K562 (cell line): ENCODE results near the gene PPP2R2B.

Source experiments
- CBX5 ChIP-seq: IDR thresholded peaks from 2 replicates; pipeline ENCODE4 v1.6.1; 2014; ENCODE audit warnings: low read depth, borderline replicate concordance
- ELF2 ChIP-seq: fragments of 250-450 bp; sonication (Bioruptor Pico); IDR thresholded peaks from 2 replicates; pipeline ENCODE4 v1.5.0; 2021; ENCODE audit warnings: mild to moderate bottlenecking
- ETV6 ChIP-seq, 3 experiments: fragments of 150-350 bp in 1 of 3; sonication (generic) in 1 of 3; formaldehyde crosslinking in 1 of 3; IDR thresholded peaks; 2 replicates each; pipeline versions ENCODE4 v1.6.1 to v1.8.0; 2014 to 2022; ENCODE audit warnings: borderline replicate concordance in 2 of 3, low read depth in 2 of 3, antibody characterized with exemption in 1 of 3, low read length in 1 of 3, mild to moderate bottlenecking in 1 of 3, missing genetic modification reagents in 1 of 3
- FUS ChIP-seq: fragments of 200-400 bp; formaldehyde crosslinking; optimal IDR thresholded peaks from 2 replicates; pipeline ENCODE3; 2017; ENCODE audit warnings: low read depth, low read length
- HDAC6 ChIP-seq: IDR thresholded peaks from 2 replicates; pipeline ENCODE4 v1.6.1; 2012; ENCODE audit warnings: low read depth, mild to moderate bottlenecking, control low read depth, inconsistent platforms, low read length, moderate library complexity
- HEY1 ChIP-seq: fragments of 250-450 bp; sonication (Bioruptor Pico); IDR thresholded peaks from 2 replicates; pipeline ENCODE4 v1.5.0; 2020; ENCODE audit warnings: mild to moderate bottlenecking, moderate library complexity, borderline replicate concordance
- NFE2L1 ChIP-seq: fragments of 450-650 bp; IDR thresholded peaks from 2 replicates; pipeline ENCODE4 v1.6.1; 2016; ENCODE audit warnings: missing genetic modification characterization, low read depth, mild to moderate bottlenecking, missing compliant biosample characterization, moderate library complexity, borderline replicate concordance
- YY1 ChIP-seq, 3 experiments: IDR thresholded peaks; 2 replicates each; pipeline ENCODE4 v1.6.1; 2011; ENCODE audit warnings: low read length in 2 of 3, mild to moderate bottlenecking in 2 of 3, moderate library complexity in 2 of 3, borderline replicate concordance in 1 of 3, control low read depth in 1 of 3, low read depth in 1 of 3; ENCODE audit not compliant: insufficient read depth in 3 of 3, insufficient replicate concordance in 2 of 3, control insufficient read depth in 1 of 3, insufficient read length in 1 of 3; ENCODE audit errors: extremely low read depth in 1 of 3
- ZNF274 ChIP-seq: IDR thresholded peaks from 2 replicates; pipeline ENCODE4 v1.6.1; 2011; ENCODE audit warnings: low read depth, mild to moderate bottlenecking, low read length, moderate library complexity, borderline replicate concordance
- TF ChIP-seq, protein P1 (sequence below): fragments of 150-350 bp; IDR thresholded peaks from 2 replicates; pipeline ENCODE4 v1.6.1; 2014; ENCODE audit warnings: low read depth, mild to moderate bottlenecking, low read length, borderline replicate concordance
- TF ChIP-seq, protein P2 (sequence below), 3 experiments: IDR thresholded peaks in 2 of 3; conservative IDR thresholded peaks in 1 of 3; 2 replicates each; pipeline ENCODE4 v1.5.1; 2011 to 2012; ENCODE audit warnings: low read length in 3 of 3, mild to moderate bottlenecking in 3 of 3, control low read depth in 2 of 3, improper control_type of control experiment in 1 of 3, inconsistent platforms in 1 of 3, low read depth in 1 of 3, mixed read lengths in 1 of 3, moderate library complexity in 1 of 3; ENCODE audit not compliant: insufficient read depth in 2 of 3
- TF ChIP-seq, protein P3 (sequence below): sonication (generic); formaldehyde crosslinking; IDR thresholded peaks from 2 replicates; pipeline ENCODE4 v1.8.0; 2022; ENCODE audit warnings: missing genetic modification reagents, mild to moderate bottlenecking, borderline replicate concordance

DNA sequence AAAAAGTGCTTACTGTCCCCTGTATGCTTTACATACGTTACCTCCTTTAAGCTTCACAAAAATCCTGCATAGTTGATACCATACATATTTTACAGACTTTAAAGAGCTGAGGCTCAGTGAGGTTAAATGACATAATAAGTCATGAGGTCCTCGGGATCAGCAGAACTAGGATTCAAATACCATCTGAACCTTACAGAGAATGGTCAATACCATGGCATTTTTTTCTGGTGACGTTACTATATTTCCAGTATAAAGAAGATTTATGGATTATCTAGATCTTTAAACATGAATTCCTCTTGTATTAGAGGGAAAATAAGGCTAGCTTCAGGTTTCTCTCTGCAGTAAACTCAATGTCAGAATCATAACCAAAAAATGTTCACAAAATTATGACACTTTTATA is 208.9 kb downstream of the PPP2R2B start:
- TF ChIP-seq HEY1 (CRISPR knock-in tag) (no peak), YY1 (IDR thresholded peaks at IDR 0.05; ENCODE audit: borderline replicate concordance in 1 of 3, control insufficient read depth in 1 of 3, extremely low read depth in 1 of 3, insufficient read depth in 3 of 3, insufficient read length in 1 of 3, insufficient replicate concordance in 2 of 3, low read depth in 1 of 3, low read length in 2 of 3) (no peak), ELF2 (CRISPR knock-in tag) (no peak), NFE2L1 (tag) (no peak), CBX5 (no peak), ZNF274 (no peak), FUS (no peak), ETV6 (IDR thresholded peaks at IDR 0.05; ENCODE audit: borderline replicate concordance in 1 of 2, low read depth in 2 of 2, low read length in 1 of 2) (no peak), ETV6 (CRISPR knock-in tag; IDR thresholded peaks at IDR 0.05; ENCODE audit: borderline replicate concordance) (no peak), HDAC6 (no peak)
- TF ChIP-seq, protein P1, sequence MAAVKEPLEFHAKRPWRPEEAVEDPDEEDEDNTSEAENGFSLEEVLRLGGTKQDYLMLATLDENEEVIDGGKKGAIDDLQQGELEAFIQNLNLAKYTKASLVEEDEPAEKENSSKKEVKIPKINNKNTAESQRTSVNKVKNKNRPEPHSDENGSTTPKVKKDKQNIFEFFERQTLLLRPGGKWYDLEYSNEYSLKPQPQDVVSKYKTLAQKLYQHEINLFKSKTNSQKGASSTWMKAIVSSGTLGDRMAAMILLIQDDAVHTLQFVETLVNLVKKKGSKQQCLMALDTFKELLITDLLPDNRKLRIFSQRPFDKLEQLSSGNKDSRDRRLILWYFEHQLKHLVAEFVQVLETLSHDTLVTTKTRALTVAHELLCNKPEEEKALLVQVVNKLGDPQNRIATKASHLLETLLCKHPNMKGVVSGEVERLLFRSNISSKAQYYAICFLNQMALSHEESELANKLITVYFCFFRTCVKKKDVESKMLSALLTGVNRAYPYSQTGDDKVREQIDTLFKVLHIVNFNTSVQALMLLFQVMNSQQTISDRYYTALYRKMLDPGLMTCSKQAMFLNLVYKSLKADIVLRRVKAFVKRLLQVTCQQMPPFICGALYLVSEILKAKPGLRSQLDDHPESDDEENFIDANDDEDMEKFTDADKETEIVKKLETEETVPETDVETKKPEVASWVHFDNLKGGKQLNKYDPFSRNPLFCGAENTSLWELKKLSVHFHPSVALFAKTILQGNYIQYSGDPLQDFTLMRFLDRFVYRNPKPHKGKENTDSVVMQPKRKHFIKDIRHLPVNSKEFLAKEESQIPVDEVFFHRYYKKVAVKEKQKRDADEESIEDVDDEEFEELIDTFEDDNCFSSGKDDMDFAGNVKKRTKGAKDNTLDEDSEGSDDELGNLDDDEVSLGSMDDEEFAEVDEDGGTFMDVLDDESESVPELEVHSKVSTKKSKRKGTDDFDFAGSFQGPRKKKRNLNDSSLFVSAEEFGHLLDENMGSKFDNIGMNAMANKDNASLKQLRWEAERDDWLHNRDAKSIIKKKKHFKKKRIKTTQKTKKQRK: no peak
- TF ChIP-seq, protein P2, sequence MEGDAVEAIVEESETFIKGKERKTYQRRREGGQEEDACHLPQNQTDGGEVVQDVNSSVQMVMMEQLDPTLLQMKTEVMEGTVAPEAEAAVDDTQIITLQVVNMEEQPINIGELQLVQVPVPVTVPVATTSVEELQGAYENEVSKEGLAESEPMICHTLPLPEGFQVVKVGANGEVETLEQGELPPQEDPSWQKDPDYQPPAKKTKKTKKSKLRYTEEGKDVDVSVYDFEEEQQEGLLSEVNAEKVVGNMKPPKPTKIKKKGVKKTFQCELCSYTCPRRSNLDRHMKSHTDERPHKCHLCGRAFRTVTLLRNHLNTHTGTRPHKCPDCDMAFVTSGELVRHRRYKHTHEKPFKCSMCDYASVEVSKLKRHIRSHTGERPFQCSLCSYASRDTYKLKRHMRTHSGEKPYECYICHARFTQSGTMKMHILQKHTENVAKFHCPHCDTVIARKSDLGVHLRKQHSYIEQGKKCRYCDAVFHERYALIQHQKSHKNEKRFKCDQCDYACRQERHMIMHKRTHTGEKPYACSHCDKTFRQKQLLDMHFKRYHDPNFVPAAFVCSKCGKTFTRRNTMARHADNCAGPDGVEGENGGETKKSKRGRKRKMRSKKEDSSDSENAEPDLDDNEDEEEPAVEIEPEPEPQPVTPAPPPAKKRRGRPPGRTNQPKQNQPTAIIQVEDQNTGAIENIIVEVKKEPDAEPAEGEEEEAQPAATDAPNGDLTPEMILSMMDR (IDR thresholded peaks at IDR 0.05 in 2 of 3, conservative IDR thresholded peaks at IDR 0.05 in 1 of 3; ENCODE audit: insufficient read depth in 2 of 3, low read depth in 1 of 3, low read length in 3 of 3): no peak
- TF ChIP-seq, protein P3, sequence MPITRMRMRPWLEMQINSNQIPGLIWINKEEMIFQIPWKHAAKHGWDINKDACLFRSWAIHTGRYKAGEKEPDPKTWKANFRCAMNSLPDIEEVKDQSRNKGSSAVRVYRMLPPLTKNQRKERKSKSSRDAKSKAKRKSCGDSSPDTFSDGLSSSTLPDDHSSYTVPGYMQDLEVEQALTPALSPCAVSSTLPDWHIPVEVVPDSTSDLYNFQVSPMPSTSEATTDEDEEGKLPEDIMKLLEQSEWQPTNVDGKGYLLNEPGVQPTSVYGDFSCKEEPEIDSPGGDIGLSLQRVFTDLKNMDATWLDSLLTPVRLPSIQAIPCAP (CRISPR knock-in tag): no peak
